HepG2 (cell line): ENCODE results near the gene KIAA0930. TPM values are rescaled to one million over a fixed set of nuclear protein-coding genes. Genes with fewer than 3 reads are reported as not detected.

Source experiments
- CHD4 ChIP-seq: fragments of 200-600 bp; sonication (generic); IDR thresholded peaks from 2 replicates; pipeline ENCODE4 v1.7.0; 2017; ENCODE audit warnings: mild to moderate bottlenecking, low read length, borderline replicate concordance
- FOSL1 ChIP-seq: sonication (generic); formaldehyde crosslinking; IDR thresholded peaks from 2 replicates; pipeline ENCODE4 v1.9.0; 2021; ENCODE audit warnings: missing genetic modification reagents, borderline replicate concordance
- FOXK1 ChIP-seq: sonication (generic); formaldehyde crosslinking; IDR thresholded peaks from 2 replicates; pipeline ENCODE4 v1.4.0; 2020; ENCODE audit warnings: low read depth, missing genetic modification reagents, borderline replicate concordance
- HNRNPK ChIP-seq: fragments of 200-400 bp; formaldehyde crosslinking; IDR thresholded peaks from 2 replicates; pipeline ENCODE4 v1.6.1; 2018; ENCODE audit warnings: low read length, low read depth, moderate library complexity, mild to moderate bottlenecking; ENCODE audit not compliant: poor library complexity, severe bottlenecking
- HOXA3 ChIP-seq: sonication (generic); formaldehyde crosslinking; IDR thresholded peaks from 2 replicates; pipeline ENCODE4 v1.5.0; 2020; ENCODE audit warnings: missing genetic modification reagents
- JDP2 ChIP-seq: sonication (generic); formaldehyde crosslinking; IDR thresholded peaks from 2 replicates; pipeline ENCODE4 v1.8.1; 2022; ENCODE audit warnings: missing genetic modification reagents, borderline replicate concordance
- KDM1A ChIP-seq: IDR thresholded peaks from 2 replicates; pipeline ENCODE4 v1.6.1; 2016; ENCODE audit warnings: missing compliant biosample characterization
- RFX1 ChIP-seq: fragments of 450-650 bp; IDR thresholded peaks from 2 replicates; pipeline ENCODE4 v1.6.1; 2017
- RFXANK ChIP-seq: IDR thresholded peaks from 2 replicates; pipeline ENCODE4 v1.6.1; 2016
- RFXAP ChIP-seq: sonication (generic); formaldehyde crosslinking; IDR thresholded peaks from 2 replicates; pipeline ENCODE4 v1.4.0; 2020; ENCODE audit warnings: missing genetic modification reagents, borderline replicate concordance
- STAT5B ChIP-seq: sonication (generic); formaldehyde crosslinking; IDR thresholded peaks from 2 replicates; pipeline ENCODE4 v1.4.0; 2020; ENCODE audit warnings: missing genetic modification reagents
- TEAD2 ChIP-seq: sonication (generic); formaldehyde crosslinking; IDR thresholded peaks from 2 replicates; pipeline ENCODE4 v1.9.0; 2021; ENCODE audit warnings: missing genetic modification reagents
- ZBTB10 ChIP-seq: sonication (generic); formaldehyde crosslinking; IDR thresholded peaks from 2 replicates; pipeline ENCODE4 v1.4.0; 2020; ENCODE audit warnings: missing genetic modification reagents, borderline replicate concordance
- ZBTB33 ChIP-seq: sonication (generic); formaldehyde crosslinking; IDR thresholded peaks from 2 replicates; pipeline ENCODE4 v1.4.0; 2020; ENCODE audit warnings: missing genetic modification reagents
- ZKSCAN8 ChIP-seq: IDR thresholded peaks from 2 replicates; pipeline ENCODE4 v1.6.1; 2016; ENCODE audit warnings: borderline replicate concordance, missing genetic modification reagents, missing compliant biosample characterization
- ZNF230 ChIP-seq: sonication (generic); formaldehyde crosslinking; IDR thresholded peaks from 2 replicates; pipeline ENCODE4 v1.4.0; 2020; ENCODE audit warnings: mild to moderate bottlenecking, missing genetic modification reagents
- ZNF329 ChIP-seq: sonication (generic); formaldehyde crosslinking; IDR thresholded peaks from 2 replicates; pipeline ENCODE4 v1.9.0; 2021; ENCODE audit warnings: low read depth, mild to moderate bottlenecking, missing genetic modification reagents
- ZNF468 ChIP-seq: sonication (generic); formaldehyde crosslinking; IDR thresholded peaks from 2 replicates; pipeline ENCODE4 v1.8.0; 2022; ENCODE audit warnings: mild to moderate bottlenecking, moderate library complexity, missing genetic modification reagents
- ZNF550 ChIP-seq: sonication (generic); formaldehyde crosslinking; IDR thresholded peaks from 2 replicates; pipeline ENCODE4 v1.4.0; 2020; ENCODE audit warnings: mild to moderate bottlenecking, missing genetic modification reagents, borderline replicate concordance
- ZNF558 ChIP-seq: sonication (generic); formaldehyde crosslinking; IDR thresholded peaks from 2 replicates; pipeline ENCODE4 v1.9.0; 2022; ENCODE audit warnings: mild to moderate bottlenecking, missing genetic modification reagents, borderline replicate concordance
- ZNF687 ChIP-seq: sonication (generic); formaldehyde crosslinking; IDR thresholded peaks from 2 replicates; pipeline ENCODE4 v1.5.1; 2020; ENCODE audit warnings: mild to moderate bottlenecking, missing genetic modification reagents, moderate library complexity
- ZNF747 ChIP-seq: sonication (generic); formaldehyde crosslinking; IDR thresholded peaks from 2 replicates; pipeline ENCODE4 v1.8.1; 2023; ENCODE audit warnings: missing genetic modification reagents, mild to moderate bottlenecking, borderline replicate concordance
- ZSCAN31 ChIP-seq: sonication (generic); formaldehyde crosslinking; IDR thresholded peaks from 2 replicates; pipeline ENCODE4 v1.5.0; 2020; ENCODE audit warnings: low read depth, mild to moderate bottlenecking, missing genetic modification reagents
- polyA plus RNA-seq, 8 experiments: library from polyadenylated mRNA; depleted of rRNA in 3 of 8; stranded (reverse) in 7 of 8; unstranded in 1 of 8; fragments of >200 nt; fragmentation: Illumina TruSeq in 4 of 8; extraction: Trizol in 4 of 8; gene quantifications; 2 replicates each; pipeline versions ENCODE4 v1.2.1 to v1.2.3, GENCODE V29; 2011 to 2016; ENCODE audit warnings: low read depth in 4 of 8, missing spikeins in 1 of 8, mixed read lengths in 1 of 8; ENCODE audit not compliant: insufficient read depth in 1 of 8
- total RNA-seq, 5 experiments: library from RNA; depleted of rRNA; stranded (reverse); fragments of >200 nt; fragmentation: Illumina TruSeq; extraction: Trizol; gene quantifications; 2 replicates each; pipeline ENCODE4 v1.2.3, GENCODE V29; 2016; ENCODE audit warnings: low read depth in 1 of 5

Gene KIAA0930
- total and polyA plus RNA-seq, 2 of the 13 experiments (the other 11 are each of a cell fraction or from before 2014, with no cell fraction given), result 27.0 to 38.2 TPM

GRCh38 chr22:45225732-45226502, 14.8 kb downstream of the KIAA0930 start (continued):
- peak; percentile 72 for TF ChIP-seq ZNF687 (CRISPR knock-in tag)
- TF ChIP-seq ZBTB10, result no peak
- no peak for TF ChIP-seq HNRNPK
- no peak for TF ChIP-seq JDP2 (CRISPR knock-in tag)
- peak; percentile 91 for TF ChIP-seq ZBTB33 (CRISPR knock-in tag)
- no peak for TF ChIP-seq FOSL1 (CRISPR knock-in tag)
- TF ChIP-seq HOXA3 (CRISPR knock-in tag), result no peak
- no peak for TF ChIP-seq ZKSCAN8 (CRISPR knock-in tag)
- TF ChIP-seq RFXANK, result no peak
- no peak for TF ChIP-seq ZNF468 (CRISPR knock-in tag)
- TF ChIP-seq CHD4, result no peak
- TF ChIP-seq ZNF329 (CRISPR knock-in tag), result no peak
- TF ChIP-seq ZNF230 (CRISPR knock-in tag), result no peak
- no peak for TF ChIP-seq ZNF550
- no peak for TF ChIP-seq FOXK1
- TF ChIP-seq ZSCAN31 (CRISPR knock-in tag), result no peak
- TF ChIP-seq STAT5B, result no peak
- no peak for TF ChIP-seq ZNF747 (CRISPR knock-in tag)
- no peak for TF ChIP-seq RFX1
- TF ChIP-seq TEAD2, result no peak
- TF ChIP-seq ZNF558 (CRISPR knock-in tag), result no peak
- TF ChIP-seq KDM1A (CRISPR knock-in tag), result no peak
- no peak for TF ChIP-seq RFXAP (CRISPR knock-in tag)
